OCI-LY3 (cell line): Measurements from ENCODE around the gene TOM1L2.

Experiments used
- CTCF ChIP-seq: fragments of 200-600, 300-600 bp; sonication (generic); IDR thresholded peaks from 2 replicates; pipeline ENCODE4 v1.5.1; 2014; ENCODE audit warnings: antibody characterized with exemption, low read length, low read depth
- EZH2phosphoT487 ChIP-seq: fragments of 200-600 bp; shearing (Covaris generic); IDR thresholded peaks from 2 replicates; pipeline ENCODE4 v1.6.1; 2018; ENCODE audit warnings: antibody characterized with exemption, mixed run types, low read depth

- TF ChIP-seq CTCF, result no peak
- TF ChIP-seq EZH2phosphoT487, result no peak
These were observed 173.5 kb downstream of the TOM1L2 start for GRCh38 chr17:17798573-17799255.
